ENCODE data around the gene APCDD1L.

The APCDD1L gene

DNA sequence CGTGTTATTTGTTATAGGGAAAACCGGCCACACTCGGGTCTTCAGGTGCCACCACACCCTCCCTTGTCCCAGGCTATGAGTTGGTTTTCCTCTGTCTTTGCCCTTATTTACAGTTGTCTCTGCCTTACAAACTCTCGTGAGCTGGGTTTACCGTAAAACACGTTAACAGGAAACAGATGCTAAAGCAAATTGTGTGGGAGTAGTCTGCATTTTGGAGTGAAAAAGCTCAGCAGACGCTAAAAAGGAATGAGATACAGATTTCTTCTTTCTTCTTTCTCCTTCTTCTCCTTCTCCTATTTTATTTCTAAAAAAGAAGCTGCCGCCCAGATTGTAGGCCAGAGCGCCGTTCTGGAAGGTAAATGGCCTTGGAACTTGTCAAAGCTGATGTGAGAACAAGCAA is 51.9 kb downstream of the APCDD1L start:
- DNase-seq = peak; percentile 10 to 11

DNA sequence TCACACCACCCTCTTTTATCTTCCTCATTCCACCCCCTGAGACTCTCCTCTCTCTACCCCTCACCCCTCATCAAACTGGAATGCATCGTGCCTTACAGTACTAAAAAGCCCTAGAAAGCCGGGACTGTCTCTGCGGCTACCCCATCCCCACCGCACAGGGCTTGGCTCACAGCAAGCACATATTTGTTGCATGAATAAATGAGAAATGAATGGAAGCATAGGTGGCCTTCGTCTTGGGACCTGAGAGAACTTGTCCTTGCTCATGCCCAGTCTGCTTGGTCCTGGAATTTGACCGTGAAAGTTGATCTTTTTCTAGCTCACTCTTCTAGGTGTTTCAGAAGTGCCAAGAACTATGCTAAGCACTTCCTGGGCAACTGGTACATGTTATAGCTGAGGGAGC is 53.3 kb downstream of the APCDD1L start:
- no peak for DNase-seq

DNA sequence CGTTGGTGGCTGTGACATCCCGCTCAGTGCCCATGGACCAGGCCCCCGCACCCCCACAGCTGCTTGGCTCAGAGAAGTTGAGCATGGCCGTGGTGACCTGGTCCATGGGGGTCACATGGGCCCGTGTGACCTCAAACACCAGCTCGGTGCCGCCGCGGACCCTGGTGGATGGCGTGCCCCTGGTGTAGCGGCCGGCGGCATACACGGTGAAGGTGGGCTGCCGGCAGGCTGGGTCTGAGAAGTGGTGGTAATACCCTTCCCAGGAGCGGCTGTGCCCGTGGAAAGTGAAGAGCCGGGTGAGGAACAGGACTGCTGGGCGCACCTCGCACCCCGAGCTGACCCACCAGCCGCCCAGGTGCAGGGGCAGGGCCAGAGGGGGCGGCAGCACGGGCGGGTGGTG is 54.1 kb downstream of the APCDD1L start:
- DNase-seq = no peak

DNA sequence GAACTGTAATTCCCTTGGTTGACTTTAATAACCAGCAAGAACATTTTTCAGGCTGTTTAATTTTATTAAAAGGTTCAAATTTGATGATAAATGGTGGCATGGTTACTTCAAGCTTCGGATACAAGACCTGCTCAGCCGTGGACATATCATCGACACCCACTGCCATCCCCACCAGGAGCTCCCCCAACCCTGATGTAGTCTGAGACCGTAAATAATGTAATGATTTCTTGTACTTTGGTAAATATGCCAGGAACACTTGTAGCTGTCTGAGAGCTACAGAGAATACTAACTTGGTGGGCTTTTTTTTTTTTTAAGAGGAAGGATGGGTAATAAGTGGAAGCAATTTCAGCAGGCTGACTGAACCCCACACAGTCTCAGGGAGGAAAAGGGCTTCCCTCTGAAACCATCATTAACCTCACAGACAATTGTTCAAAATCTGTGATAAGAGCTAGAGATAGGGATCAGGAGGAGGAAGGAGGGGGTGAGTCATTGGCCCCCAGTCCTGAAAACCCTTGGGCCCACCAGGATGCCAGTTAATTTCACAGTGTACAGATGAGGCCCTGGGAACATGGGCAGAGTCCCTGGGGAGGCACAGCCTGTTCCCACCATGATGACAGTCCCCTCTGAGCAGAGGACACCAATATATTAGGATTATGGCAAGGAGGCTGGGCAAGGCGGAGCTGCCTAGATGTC is 56.0 kb downstream of the APCDD1L start:
- no peak for DNase-seq

DNA sequence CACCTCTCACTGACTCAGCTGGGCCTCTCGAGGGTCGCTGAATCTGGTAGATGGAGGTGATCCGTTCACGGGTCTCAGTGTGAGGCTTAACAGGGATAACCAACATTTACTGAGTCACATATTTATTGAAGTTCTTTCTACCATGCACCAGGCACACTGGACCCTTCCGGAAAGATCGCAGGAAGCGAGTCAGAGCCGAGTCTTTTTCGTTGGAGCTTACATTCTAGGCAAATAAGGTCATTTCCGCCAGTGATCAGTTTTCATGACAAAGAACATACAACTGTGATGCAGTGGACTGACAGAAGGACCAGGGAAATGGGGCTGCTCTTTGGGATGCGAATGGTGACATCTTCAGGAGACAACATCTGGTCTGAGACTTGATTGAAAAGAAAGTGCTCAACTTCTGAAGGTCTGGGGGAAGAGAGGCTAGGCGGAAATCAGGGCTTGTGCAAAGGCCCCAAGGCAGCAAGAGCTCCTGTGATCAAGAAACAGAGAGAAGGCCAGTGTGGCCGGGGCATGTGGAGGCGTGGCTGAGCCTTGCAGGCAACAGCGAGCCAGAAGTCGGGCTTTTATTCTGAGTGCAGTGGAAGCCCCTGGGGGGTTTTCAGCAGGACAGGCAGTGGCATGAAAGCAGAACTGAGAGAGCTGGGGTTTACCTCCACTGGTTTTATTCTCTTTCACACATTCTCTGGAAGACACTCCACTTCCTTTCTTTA is 56.7 kb downstream of the APCDD1L start:
- no peak for DNase-seq

DNA sequence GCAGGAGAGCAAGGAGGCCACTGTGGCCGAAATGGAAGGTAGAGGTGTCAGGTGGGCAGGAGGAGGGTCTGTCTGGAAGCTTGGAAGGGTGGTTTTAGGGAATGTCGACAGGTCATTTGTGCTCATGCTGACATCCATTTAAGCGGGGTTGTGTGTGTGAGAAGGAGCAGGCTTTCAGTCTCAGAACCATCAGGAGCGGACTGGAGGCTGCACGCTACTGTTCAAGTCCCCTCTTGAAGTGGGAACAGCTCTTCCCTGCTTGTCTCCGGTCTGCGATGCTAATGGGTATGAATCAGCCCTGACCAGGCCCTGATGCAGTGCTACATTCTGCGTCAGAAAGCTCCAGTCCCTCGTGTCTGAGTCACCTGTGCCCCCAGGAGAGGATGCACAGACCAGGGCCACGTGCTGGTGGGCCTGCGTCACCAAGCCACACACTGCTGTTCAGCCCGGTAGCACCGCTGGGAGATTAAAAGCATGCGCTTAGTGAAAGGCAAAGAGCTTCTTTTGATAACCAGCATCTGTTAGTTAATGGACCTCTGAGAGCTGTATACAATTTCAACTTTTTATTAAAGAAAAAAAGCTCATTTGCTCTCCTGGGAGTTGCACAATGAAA is 58.0 kb downstream of the APCDD1L start:
- DNase-seq = no peak

DNA sequence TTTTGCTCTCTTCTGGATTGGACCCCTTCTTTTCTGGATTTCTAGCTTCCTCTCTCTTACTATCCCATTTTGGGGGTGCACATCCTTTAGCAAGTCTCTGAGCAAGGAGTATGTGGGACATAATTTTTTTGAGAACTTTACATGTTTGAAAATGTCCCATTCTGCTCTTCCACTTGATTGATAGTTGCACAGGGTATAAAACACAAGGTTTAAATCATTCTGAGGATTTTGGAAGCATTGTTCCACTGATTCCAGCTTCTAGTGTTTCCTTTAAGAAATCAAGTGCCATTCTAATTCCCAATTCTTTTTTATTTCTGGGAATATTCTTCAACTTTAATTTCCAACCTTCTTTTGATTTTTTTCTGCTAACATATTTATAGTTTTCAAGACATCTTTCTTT is 60.7 kb downstream of the APCDD1L start:
- no peak for DNase-seq

DNA sequence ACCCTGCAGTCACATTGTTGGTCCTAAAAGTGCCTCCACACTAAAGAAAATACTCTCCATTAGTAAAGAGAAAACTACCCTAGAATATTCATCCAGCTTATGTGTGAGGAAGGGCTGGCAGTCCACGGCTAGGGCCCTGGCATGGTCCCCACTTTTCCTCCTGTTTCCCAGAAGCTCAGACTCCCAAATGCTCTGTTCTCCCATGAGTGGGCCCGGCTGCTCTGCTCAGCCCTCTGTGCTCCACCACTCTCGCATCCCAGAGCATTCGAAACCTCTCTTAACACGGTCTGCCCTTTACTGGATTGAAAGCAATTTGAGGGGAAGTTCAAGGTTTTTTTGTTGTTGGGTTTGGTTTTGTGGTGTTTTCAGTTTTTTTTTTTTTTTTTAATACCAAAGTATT is 61.8 kb downstream of the APCDD1L start:
- no peak for DNase-seq

DNA sequence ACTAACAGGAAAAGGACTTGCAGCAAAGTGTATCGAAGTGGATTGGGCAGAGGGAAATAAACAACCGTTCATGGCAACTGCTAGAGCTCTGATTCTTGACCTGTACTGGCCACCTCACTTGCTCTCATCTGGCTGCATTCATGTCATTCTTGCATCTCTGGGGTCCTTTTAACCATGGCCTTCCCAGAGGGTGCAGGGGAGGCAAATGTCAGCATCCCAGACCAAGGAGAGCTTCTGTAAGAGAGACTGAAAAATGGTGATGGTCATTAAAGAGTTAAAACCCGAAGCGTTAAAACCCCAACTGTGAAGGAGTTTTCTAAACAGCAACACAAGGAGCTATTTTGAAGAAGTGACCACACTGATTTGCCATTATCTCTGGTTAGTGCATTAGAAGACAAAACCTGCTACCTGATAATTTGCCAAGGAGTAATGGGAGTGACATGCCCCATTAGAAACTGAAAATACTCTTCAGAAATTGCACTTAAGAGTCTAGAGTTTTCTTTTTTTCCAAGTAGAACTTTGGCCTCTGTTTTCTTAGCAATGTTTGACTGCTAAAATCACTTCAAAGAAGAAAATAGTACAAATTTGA is 62.4 kb downstream of the APCDD1L start:
- DNase-seq = no peak

DNA sequence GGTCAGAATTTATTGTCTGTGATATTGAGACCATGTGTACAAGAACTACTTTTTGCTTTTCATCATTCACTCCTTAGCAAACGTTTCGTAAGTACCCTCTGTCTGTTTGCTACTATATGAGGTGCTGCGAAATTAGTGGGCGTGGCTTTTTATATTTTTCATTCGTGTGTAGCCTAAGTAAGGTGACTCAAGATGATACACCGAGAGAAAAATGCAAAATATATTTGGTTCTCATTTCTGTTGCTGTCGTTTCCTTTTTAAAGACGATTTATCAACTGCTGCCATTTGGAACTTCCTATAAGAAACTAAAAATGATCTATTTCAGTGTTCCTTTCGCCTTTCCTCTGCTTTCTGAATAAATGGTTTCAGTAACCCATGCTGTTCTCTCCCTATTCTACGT is 64.9 kb downstream of the APCDD1L start:
- no peak for DNase-seq

DNA sequence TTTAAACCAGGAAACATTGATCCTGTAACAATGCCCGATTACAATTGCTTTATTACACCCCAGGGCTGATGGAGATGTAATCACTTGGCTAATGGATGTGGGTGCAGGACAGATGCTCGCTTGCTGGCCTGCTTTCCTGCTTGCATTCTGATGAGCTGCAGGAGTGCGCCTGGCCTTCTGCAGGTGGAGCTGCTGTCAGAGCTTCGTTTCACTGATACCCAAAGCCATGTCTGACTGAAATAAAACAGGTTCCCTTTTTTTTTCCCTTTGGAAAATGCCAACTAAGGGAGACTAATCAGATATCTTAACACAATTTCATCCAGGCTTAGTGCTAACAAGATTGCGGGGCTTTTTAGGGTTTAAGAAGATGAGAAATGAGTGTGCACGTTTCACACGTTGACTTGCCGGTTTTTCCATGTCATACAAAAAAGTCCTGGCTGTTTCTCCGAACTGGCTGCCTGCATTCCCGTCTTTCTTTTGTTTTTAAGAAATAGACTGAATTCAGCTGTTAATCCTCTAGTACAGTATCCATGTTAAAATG is 65.4 kb downstream of the APCDD1L start:
- no peak for DNase-seq

DNA sequence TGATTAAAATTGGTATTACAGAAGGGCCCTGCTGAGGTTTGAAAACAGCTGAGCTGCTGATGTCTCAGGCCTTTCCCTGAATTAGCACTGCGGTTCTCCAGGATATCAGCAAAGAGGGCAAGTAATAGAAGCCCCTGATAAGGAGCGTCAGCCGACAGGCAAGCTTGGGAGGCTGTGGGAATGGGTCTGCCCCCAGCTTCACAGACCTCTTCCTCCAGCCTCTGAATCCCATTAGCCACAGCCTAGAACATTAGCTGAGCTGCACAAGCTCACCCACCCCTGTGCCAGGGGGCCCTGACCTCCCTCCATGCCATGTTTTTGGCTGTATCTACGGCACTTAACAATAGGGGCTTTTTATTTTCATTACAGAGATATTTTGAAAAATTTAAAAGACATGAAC is 66.2 kb downstream of the APCDD1L start:
- no peak for DNase-seq

DNA sequence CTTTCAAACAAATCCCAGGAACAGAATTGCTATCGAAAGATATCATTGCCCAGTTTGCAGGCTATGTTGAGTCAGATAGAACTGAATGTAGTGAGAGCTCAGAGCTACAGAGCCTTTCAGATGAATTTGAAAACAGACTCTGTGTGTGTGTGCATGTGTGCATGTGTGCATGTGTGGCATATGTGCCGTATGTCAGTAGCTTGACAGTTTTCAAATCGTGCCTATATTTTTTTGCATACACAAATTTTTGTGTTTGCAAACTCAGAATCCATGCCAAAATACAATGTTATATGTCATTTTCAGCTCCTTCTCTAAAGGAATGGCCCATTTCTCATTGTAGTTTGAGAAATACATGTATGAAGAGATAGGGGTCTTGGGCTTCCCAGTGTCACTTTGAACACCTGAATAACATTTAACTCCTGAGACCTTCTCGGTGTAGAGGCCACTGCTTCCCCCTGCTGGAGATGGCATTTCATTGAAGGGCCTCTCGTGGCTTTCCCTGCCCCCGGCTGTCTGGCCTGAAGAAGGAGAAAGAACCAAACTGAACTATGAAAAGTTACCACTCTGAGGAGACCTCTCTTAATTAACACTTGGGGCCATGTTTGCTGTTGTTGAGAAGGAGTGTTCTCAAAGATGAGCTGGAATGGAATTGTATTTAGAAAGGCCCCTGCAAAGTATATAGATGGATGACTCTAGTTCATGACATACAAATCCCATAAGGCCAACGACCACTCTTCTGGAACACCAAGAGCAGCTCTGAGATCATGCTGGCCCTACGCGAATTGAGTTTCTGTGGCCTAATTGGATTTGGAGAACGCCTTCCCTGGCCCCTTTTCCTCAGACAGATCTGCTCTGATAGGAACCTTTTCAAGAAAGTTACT is 67.4 kb downstream of the APCDD1L start:
- peak; percentile 41 to 54 for DNase-seq

DNA sequence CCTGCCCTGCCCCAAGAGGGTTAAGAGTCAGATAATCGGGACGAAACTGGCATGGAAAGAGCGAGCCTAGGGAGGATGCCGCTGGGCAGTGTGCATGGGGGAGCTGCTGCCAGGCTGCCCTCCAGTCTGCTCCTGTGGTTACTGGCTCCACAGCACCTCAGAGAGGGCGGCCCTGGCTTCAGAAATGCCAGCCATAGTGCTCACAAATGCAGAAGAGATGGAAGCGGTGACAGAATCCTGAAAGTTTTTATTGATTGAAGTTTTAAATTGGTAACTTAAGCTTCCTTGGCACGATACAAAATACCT is 68.3 kb downstream of the APCDD1L start:
- no peak for DNase-seq

DNA sequence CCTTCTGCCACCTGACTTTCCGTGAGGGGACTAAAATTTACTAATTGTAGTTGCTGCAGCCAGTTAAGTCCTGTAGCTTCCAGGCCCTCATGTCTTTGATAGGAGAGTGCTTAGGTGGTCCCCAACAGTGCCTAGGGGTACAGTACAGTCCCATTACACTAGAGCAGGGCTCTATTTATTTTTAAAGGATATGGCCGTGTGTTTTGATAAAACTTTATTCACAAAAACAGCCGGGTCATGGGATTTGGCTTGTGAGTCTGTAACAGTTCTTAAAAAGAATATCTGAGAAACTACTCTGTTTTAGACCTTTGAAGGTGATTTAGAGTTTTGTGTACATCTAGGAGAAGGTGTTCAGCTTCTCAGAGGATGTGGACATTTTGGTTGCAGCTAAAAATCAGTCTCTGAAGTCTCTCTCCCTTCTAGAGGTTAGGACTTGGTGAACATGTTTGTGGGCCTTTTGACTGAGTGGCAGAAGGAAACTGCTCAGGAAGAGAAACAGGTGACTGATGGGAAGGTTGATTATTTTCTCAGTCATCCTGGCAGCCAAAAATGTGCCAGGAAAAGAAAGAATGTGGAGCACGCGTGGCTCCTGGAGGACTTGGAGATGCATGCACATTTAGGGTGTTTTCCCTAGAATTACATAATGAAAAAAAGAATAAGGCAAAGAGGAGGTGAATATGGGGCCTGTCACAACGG is 68.8 kb downstream of the APCDD1L start:
- no peak for DNase-seq

DNA sequence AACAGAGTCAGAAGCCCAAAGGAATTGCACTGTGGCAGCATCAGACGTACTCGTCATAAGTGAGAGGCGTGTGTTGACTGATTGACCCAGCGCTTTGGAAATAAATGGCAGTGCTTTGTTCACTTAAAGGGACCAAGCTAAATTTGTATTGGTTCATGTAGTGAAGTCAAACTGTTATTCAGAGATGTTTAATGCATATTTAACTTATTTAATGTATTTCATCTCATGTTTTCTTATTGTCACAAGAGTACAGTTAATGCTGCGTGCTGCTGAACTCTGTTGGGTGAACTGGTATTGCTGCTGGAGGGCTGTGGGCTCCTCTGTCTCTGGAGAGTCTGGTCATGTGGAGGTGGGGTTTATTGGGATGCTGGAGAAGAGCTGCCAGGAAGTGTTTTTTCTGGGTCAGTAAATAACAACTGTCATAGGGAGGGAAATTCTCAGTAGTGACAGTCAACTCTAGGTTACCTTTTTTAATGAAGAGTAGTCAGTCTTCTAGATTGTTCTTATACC is 70.4 kb downstream of the APCDD1L start:
- DNase-seq = no peak

DNA sequence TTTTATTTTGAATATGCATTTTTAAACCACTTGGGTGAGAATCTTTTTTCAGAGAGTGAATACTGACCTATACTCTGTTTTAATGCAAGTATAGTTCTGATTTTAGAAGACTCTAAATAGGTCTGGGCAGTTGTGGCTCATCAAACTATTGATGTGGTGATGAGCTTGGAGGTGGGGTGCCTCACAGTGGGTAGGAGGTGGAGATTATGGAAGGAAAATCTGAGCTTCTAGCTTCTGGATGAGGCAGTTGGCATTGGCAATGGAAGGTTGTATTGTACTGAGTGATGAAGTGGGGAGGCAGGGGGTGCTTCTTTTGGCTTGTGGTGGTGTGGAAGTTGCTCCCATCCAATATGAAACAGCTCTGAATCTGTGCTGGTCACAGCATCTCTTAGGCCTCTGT is 73.5 kb downstream of the APCDD1L start:
- no peak for DNase-seq

DNA sequence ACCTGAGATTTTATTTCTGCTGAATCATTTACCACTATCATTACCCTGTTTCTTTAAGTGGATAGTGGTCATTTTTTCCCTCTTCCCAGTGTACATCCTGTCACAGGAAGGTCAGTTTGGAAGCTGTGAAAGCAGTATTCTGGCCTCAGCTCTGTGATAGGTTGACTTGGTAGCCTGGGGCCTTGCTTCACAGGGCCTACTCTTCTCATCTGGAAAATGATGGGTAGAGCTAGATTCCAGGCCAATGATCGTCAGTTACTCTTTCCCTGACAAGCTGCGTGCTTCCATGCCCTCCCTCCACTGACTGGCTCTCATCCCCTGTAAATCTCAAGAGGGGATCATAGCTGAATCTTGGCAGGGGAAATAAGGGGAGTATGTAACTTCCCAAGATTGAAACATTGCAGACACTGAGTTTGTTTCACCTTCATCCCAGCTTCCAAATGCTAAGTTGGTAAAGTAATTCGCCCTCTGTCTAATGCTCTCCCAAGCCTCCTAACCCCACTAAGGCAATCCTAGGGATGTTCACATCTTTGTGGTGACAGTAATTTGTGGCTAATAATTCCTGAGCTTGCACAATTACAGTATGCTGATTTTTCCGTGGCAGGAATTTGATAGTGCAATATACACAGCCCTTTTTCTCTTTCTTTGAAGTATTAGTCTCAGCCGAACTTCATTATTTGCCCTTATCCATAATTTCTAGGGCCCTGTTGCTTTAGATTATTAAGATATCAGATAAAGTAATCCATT is 75.0 kb downstream of the APCDD1L start:
- no peak for DNase-seq

DNA sequence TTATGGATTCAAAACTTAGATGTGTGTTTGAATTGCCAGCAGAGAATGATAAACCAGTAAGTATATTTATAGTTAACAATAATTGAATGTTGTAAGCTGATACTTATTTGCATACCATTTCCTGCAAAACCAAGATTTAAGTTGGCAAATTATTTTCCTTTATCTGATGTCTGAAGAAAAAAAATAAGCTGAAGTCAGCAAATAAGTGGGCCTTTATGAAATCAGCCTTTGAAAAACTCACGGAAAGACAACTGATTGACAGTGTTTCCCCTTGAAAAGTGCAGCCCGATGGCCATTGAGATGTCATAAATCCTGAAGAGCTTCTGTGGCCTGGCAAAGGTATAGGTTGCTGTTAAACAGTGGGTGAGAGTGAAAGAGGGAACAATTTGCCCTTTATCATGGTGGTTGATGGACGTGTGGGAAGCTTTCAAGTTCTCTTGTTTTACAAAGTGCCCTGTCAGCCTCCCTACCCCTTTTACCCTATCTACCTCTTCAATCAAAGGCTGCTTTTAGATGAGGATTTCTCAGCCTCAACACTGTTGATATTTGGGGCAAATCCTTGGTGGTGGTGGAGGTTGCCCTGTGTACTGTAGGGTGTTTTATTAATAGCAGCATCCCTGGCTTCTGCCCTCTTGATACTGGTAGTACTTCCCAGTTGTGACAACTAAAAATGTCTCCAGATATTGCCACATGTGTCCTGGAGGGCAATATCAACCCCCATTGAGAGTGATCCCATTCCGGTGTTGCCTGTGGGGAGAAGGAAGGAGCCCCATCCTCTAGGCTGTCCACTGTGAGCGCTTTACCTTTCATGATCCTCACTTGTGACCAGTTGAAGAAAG is 76.0 kb downstream of the APCDD1L start:
- no peak for DNase-seq
